AG10803 (cell line): ENCODE results near the gene APOO.

Experiments used
- DNase-seq: peaks from one replicate; pipeline ENCODE4 v3.0.0; 2010; ENCODE audit warnings: low read depth
- H3K4me3 ChIP-seq: 2 replicates; pipeline ENCODE4 v1.5.1; 2011; ENCODE audit warnings: mild to moderate bottlenecking, low read length, control low read depth
- TF ChIP-seq, protein P1 (sequence below): conservative IDR thresholded peaks from 2 replicates; pipeline ENCODE4 v1.5.1; 2011; ENCODE audit warnings: mild to moderate bottlenecking, low read length, control low read depth, inconsistent platforms

Gene APOO

DNA sequence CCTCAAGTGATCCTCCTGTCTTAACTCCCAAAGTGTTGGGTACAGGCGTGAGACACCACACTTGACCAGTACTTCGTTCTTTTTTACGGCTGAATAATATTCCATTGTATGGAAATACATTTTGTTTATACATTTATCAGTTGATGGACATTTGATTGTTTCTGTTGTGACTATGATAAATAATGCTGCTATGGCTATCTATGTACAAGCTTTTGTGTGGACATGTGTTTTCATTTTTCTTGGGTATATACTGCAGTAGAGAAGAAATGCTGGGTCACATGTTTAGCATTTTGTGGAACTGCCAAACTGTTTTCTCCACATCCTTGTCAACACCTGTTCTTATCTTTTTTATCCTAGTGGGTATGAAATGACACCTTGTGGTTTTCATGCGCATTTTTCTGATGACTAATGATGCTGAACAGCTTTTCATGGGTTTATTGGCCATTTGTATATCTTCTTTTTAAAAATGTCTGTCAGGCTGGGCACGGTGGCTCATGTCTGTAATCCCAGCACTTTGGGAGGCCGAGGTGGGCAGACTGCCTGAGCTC, 87.4 kb downstream of the APOO start:
- DNase-seq = no peak
- TF ChIP-seq, protein P1, sequence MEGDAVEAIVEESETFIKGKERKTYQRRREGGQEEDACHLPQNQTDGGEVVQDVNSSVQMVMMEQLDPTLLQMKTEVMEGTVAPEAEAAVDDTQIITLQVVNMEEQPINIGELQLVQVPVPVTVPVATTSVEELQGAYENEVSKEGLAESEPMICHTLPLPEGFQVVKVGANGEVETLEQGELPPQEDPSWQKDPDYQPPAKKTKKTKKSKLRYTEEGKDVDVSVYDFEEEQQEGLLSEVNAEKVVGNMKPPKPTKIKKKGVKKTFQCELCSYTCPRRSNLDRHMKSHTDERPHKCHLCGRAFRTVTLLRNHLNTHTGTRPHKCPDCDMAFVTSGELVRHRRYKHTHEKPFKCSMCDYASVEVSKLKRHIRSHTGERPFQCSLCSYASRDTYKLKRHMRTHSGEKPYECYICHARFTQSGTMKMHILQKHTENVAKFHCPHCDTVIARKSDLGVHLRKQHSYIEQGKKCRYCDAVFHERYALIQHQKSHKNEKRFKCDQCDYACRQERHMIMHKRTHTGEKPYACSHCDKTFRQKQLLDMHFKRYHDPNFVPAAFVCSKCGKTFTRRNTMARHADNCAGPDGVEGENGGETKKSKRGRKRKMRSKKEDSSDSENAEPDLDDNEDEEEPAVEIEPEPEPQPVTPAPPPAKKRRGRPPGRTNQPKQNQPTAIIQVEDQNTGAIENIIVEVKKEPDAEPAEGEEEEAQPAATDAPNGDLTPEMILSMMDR = no peak

DNA sequence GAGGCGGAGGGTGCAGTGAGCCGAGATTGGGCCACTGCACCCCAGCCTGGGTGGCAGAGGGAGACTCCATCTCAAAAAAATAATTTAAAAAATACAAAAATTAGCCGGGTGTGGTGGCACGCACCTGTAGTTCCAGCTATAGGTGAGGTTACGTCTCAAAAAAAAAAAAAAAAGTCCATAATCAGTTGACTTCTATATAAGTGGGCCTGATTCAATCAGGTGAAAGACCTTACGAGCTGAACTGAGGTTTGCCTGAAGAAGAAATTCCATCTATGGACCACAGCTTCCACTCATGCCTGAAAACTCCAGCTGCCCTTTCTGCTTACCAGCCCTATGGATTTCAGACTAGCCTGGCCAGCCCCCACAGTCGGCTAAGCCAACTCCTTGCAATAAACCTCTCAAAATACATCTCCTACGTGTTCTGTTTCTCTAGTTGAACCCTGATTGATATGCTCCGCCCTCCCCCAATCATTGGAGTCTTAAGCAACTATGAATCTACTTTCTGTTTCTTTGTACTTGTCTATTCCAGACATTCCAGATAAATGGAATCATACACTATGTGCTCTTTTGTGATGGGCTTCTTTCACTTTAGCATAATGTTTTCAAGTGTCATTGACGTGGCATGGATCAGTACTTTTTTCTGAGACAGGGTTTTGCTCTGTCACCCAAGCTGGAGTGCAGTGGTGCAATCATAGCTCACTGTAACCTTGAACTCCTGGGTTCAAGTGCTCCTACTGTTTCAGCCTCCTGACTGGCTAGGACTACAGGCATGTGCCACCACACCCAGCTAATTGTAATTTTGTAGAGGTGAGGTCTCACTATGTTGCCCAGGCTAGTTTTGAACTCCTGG, 88.1 kb downstream of the APOO start:
- peak; percentile 29 for DNase-seq
- TF ChIP-seq, protein P1 = no peak
- no peak overlapping the region for H3K4me3 ChIP-seq

More for the DNA sequence above, 87.4 kb downstream of the APOO start:
- no peak overlapping the region for H3K4me3 ChIP-seq

DNA sequence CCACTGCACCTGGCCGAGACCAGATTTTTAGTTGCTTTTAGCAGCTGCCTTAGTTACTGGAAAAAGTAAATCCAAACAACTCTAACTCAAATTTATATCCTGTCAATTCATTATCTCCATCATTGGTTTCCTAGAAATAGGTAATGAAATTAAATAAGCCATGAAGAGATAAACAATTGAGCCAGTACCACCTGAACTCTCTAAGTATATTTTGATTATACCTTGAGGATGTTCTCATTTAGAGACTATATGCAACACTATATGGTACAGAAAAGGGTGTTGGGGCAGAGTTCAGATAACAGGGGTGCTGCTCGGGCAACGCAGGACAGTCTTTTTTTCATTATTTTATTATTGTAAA, 89.8 kb downstream of the APOO start:
- H3K4me3 ChIP-seq = no peak overlapping the region
- TF ChIP-seq, protein P1 = no peak
- no peak for DNase-seq

DNA sequence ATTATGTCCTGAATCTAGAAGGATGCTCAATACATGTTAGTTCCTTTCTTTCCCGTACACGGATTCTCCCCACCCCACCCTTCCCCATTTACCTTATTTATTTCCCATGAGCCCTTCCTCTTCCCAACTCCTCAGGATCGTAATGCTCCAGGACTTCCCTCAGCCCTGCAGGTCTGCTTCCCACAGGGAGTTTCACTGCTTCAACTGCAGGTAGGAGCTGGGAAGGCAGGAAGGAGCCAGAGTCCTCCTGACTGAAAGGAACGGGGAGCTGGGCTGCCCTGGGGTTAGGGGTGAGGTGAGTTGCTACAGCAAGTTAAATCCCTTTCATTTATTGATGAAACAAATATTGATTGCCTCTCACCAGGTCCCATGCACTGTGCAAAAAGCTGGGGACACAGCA, 91.6 kb downstream of the APOO start:
- no peak overlapping the region for H3K4me3 ChIP-seq
- DNase-seq = no peak
- TF ChIP-seq, protein P1 = no peak

DNA sequence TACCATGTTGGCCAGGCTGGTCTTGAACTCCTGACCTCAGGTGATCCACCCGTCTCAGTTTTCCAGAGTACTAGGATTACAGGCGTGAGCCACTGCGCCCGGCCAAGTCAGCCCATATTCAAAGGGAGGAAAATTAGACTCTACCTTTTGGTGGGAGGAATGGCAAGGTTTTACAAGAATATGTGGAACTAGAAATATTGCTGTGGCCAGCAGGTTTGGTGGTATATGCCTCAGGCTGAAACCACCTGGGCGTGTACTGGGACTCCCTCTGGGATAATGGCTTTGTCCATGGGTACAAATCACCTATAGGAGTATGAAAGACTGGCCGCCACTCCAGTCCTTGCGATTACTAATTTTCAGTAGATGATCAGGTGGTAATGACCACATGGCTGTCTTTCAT, 92.4 kb downstream of the APOO start:
- no peak for DNase-seq
- no peak overlapping the region for H3K4me3 ChIP-seq
- TF ChIP-seq, protein P1 = no peak

DNA sequence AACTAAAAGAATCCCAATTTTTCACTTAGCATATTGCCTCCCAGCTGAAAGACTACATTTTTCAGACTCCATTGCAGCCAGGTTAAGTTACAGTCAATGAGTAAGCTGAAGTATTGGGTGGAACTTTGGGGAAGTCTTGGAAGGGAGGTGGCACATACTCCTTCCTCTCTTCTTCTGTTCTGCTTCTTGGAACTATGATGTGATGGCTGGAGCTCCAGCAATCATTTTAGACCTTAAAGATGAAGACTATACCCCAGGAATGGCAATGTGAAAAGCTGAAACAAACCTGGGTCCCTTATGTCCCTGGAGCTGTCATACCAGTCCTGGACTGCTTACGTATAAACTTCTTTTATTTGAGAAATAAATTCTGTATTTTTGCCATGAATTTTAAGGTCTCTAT, 93.9 kb downstream of the APOO start:
- TF ChIP-seq, protein P1 = no peak
- H3K4me3 ChIP-seq = no peak overlapping the region
- DNase-seq = no peak

DNA sequence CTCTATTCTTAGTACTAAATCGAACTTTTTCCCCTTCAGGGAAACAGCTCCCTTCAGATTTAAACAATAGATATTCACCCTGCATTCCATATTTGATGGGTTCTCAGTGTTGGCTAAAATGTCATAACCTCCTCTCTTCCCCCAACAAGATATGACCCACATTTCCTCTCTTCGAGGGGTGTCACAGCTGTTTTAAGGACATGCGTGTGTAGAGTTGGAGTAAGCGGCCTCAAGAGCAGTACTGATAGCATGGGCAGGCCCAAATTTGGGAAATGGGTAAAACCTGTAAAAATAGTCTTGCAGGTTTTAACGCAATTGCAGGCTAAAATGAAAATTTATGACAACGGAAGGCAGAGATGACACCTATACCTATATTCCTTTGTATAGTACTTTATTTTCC, 96.1 kb downstream of the APOO start:
- TF ChIP-seq, protein P1 = no peak
- no peak overlapping the region for H3K4me3 ChIP-seq
- DNase-seq = no peak
